CD14-positive monocyte (primary cell): ENCODE measurements around the gene FLII. TPM values are rescaled to one million over a fixed set of nuclear protein-coding genes. Genes with fewer than 3 reads are reported as not detected.

Source experiments
- DNase-seq, 3 donors: peaks; one replicate each; pipeline ENCODE4 v3.0.0-alpha.2; 2011 to 2022
- H2AFZ ChIP-seq: 2 replicates; pipeline ENCODE4 v1.6.0; 2012; ENCODE audit warnings: mild to moderate bottlenecking, low read depth, low read length, inconsistent platforms; ENCODE audit not compliant: insufficient read depth, poor library complexity, severe bottlenecking
- H3K27ac ChIP-seq, 2 donors: 1 replicate in 1 of 2; 2 replicates in 1 of 2; pipeline ENCODE4 v1.5.1; 2012 to 2013; ENCODE audit warnings: low read length in 2 of 2, control low read depth in 1 of 2, inconsistent platforms in 1 of 2, low read depth in 1 of 2, mild to moderate bottlenecking in 1 of 2
- H3K27me3 ChIP-seq, 2 donors: one replicate each; pipeline versions ENCODE4 v1.6.0 to v1.6.1; 2011 to 2013; ENCODE audit warnings: low read length in 2 of 2; ENCODE audit not compliant: control insufficient read depth in 2 of 2, insufficient read depth in 2 of 2
- H3K36me3 ChIP-seq, 2 donors: replicated peaks in 1 of 2; 1 replicate in 1 of 2; 2 replicates in 1 of 2; pipeline versions ENCODE4 v1.5.1 to v1.6.1; 2012 to 2013; ENCODE audit warnings: low read length in 2 of 2, control low read depth in 1 of 2, inconsistent platforms in 1 of 2, mild to moderate bottlenecking in 1 of 2; ENCODE audit not compliant: insufficient read depth in 2 of 2, control insufficient read depth in 1 of 2
- H3K4me1 ChIP-seq, 2 donors: 1 replicate in 1 of 2; 2 replicates in 1 of 2; pipeline versions ENCODE4 v1.5.1 to v1.6.1; 2012 to 2013; ENCODE audit warnings: low read length in 2 of 2, control low read depth in 1 of 2, inconsistent platforms in 1 of 2, mild to moderate bottlenecking in 1 of 2, moderate library complexity in 1 of 2; ENCODE audit not compliant: insufficient read depth in 2 of 2, control insufficient read depth in 1 of 2
- H3K4me2 ChIP-seq: replicated peaks from 2 replicates; pipeline ENCODE3; 2012; ENCODE audit warnings: low read length, moderate library complexity, mild to moderate bottlenecking; ENCODE audit not compliant: poor library complexity, severe bottlenecking; ENCODE audit errors: extremely low read depth
- H3K4me3 ChIP-seq, 3 experiments: fragments of 200-600 bp in 1 of 3; sonication (generic) in 1 of 3; replicated peaks in 1 of 3; 1 replicate in 2 of 3; 2 replicates in 1 of 3; pipeline ENCODE4 v1.5.1; 2011 to 2013; ENCODE audit warnings: low read length in 3 of 3, mild to moderate bottlenecking in 3 of 3, control low read depth in 2 of 3, low read depth in 2 of 3, inconsistent platforms in 1 of 3, moderate library complexity in 1 of 3
- H3K79me2 ChIP-seq: 2 replicates; pipeline ENCODE4 v1.6.0; 2012; ENCODE audit warnings: mild to moderate bottlenecking, control low read depth, inconsistent platforms, low read length, moderate library complexity; ENCODE audit not compliant: insufficient read depth
- H3K9ac ChIP-seq: 2 replicates; pipeline ENCODE4 v1.6.0; 2017; ENCODE audit warnings: low read length, mild to moderate bottlenecking; ENCODE audit not compliant: insufficient read depth, poor library complexity, severe bottlenecking
- H3K9me3 ChIP-seq, 2 donors: replicated peaks in 1 of 2; 1 replicate in 1 of 2; 2 replicates in 1 of 2; pipeline versions ENCODE4 v1.5.1 to v1.6.1; 2012 to 2013; ENCODE audit warnings: low read length in 2 of 2, control low read depth in 1 of 2; ENCODE audit not compliant: control insufficient read depth in 1 of 2, insufficient read depth in 1 of 2
- H4K20me1 ChIP-seq: 2 replicates; pipeline ENCODE4 v1.6.0; 2012; ENCODE audit warnings: mild to moderate bottlenecking, low read length, control low read depth, moderate library complexity; ENCODE audit not compliant: insufficient read depth
- H3K27ac Mint-ChIP-seq, 7 donors: one replicate each; pipeline ENCODE4 v1.8.0; 2020; ENCODE audit warnings: mild to moderate bottlenecking in 7 of 7, mixed read lengths in 7 of 7, moderate library complexity in 6 of 7, inconsistent platforms in 2 of 7
- H3K27me3 Mint-ChIP-seq, 3 donors: one replicate each; pipeline ENCODE4 v1.8.0; 2021 to 2022; ENCODE audit warnings: low read depth in 3 of 3, mild to moderate bottlenecking in 3 of 3, mixed read lengths in 3 of 3, moderate library complexity in 3 of 3, inconsistent platforms in 1 of 3
- H3K36me3 Mint-ChIP-seq, 2 donors: one replicate each; pipeline ENCODE4 v1.8.0; 2020; ENCODE audit warnings: mixed read lengths in 2 of 2, inconsistent platforms in 1 of 2, mild to moderate bottlenecking in 1 of 2
- H3K4me1 Mint-ChIP-seq: one replicate; pipeline ENCODE4 v1.8.0; 2020; ENCODE audit warnings: mild to moderate bottlenecking, mixed read lengths
- H3K4me3 Mint-ChIP-seq, 2 donors: one replicate each; pipeline ENCODE4 v1.8.0; 2020; ENCODE audit warnings: mild to moderate bottlenecking in 2 of 2, mixed read lengths in 2 of 2, moderate library complexity in 1 of 2
- H3K9me3 Mint-ChIP-seq, 7 donors: one replicate each; pipeline ENCODE4 v1.8.0; 2020 to 2022; ENCODE audit warnings: mixed read lengths in 7 of 7, mild to moderate bottlenecking in 6 of 7, moderate library complexity in 6 of 7, inconsistent platforms in 2 of 7
- WGBS: methylation state at CpG from one replicate; pipeline ENCODE4 v1.1.5; 2013; ENCODE audit warnings: missing lambda C conversion rate; ENCODE audit not compliant: insufficient coverage; 5-methylcytosine and 5-hydroxymethylcytosine counted together
- intact Hi-C, 2 donors: fragments of 100-400 bp; cut with micrococcal nuclease; formaldehyde crosslinking; loops; one replicate each; pipeline versions ENCODE4 v1.15.0 to v1.15.1; 2023
- polyA plus RNA-seq, 3 donors: library from polyadenylated mRNA; depleted of rRNA in 1 of 3; unstranded in 2 of 3; stranded (reverse) in 1 of 3; fragments of 300-500 nt in 2 of 3; fragments of >200 nt in 1 of 3; fragmentation: Illumina TruSeq in 2 of 3; gene quantifications; 1 replicate in 2 of 3; 2 replicates in 1 of 3; pipeline ENCODE4 v1.2.3, GENCODE V29; 2012 to 2021
- TF ChIP-seq, protein P1 (sequence below): fragments of 200-600 bp; IDR thresholded peaks from one replicate; pipeline ENCODE4 v1.8.0; 2022; ENCODE audit warnings: antibody characterized with exemption, mild to moderate bottlenecking

Gene FLII
- polyA plus RNA-seq, 3 donors = 145 to 724 (median 227) TPM

- Mint-ChIP-seq H3K4me3 (no peak overlapping the region), H3K27ac (peak overlapping the region in 3 of 7 donors; percentile 40 to 54 (median 43))
- WGBS = 94% methylated on average over 21 of the region's 21 CpGs
These were observed 13.3 kb downstream of the FLII start for GRCh38 chr17:18245038-18245776.

DNA sequence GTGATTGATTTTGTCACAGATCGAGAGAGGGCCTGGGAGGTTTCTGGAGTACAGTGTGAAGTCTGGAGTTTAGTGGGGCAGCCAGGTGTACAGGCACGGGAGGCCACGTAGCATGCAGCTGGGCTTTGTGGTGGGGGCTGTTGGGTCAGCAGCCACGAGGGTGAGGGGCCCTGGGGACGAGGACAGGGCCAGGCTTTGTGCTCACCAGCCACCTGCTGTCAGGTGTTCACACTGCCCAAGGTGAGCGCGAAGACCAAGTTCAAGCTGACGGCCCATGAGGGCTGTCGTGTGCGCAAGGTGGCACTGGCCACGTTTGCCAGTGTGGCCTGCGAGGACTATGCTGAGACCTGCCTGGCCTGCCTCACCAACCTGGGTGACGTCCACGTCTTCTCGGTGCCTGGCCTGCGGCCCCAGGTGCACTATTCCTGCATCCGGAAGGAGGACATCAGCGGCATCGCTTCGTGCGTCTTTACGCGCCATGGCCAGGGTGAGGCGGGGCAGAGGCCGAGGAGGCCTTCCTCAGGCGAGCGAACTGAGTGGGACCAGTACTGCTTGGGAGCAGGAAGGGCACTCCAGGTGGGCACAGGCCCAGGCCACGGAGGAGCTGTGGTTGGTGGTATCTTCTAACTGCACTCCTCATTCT lies 17.2 kb downstream of the FLII start:
- no peak overlapping the region for H3K4me3 Mint-ChIP-seq
- H3K27ac Mint-ChIP-seq = no peak overlapping the region
- no peaks in the 10 kb centered on the region for H3K79me2 ChIP-seq
- H3K9me3 Mint-ChIP-seq = no peaks in the 10 kb centered on the region
- intact Hi-C loops = no loop called here
- no peak for DNase-seq
- peaks cover 0 to 2% (median 2%) of the 10 kb centered on the region in 3 donors for H3K27me3 Mint-ChIP-seq
- no peak overlapping the region for H3K27ac ChIP-seq
- H3K36me3 ChIP-seq = peaks cover 48 to 66% of the 10 kb centered on the region in 2 donors
- 94% methylated on average over 19 of the region's 28 CpGs for WGBS
- no peak overlapping the region for H3K9ac ChIP-seq
- peaks cover 37 to 61% of the 10 kb centered on the region in 2 donors for H3K36me3 Mint-ChIP-seq
- TF ChIP-seq, protein P1, sequence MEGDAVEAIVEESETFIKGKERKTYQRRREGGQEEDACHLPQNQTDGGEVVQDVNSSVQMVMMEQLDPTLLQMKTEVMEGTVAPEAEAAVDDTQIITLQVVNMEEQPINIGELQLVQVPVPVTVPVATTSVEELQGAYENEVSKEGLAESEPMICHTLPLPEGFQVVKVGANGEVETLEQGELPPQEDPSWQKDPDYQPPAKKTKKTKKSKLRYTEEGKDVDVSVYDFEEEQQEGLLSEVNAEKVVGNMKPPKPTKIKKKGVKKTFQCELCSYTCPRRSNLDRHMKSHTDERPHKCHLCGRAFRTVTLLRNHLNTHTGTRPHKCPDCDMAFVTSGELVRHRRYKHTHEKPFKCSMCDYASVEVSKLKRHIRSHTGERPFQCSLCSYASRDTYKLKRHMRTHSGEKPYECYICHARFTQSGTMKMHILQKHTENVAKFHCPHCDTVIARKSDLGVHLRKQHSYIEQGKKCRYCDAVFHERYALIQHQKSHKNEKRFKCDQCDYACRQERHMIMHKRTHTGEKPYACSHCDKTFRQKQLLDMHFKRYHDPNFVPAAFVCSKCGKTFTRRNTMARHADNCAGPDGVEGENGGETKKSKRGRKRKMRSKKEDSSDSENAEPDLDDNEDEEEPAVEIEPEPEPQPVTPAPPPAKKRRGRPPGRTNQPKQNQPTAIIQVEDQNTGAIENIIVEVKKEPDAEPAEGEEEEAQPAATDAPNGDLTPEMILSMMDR = no peak
- H3K9me3 ChIP-seq = no peaks in the 10 kb centered on the region
- no peak overlapping the region for H2AFZ ChIP-seq
- no peaks in the 10 kb centered on the region for H3K27me3 ChIP-seq
- H3K4me3 ChIP-seq = no peak overlapping the region
- no peak overlapping the region for H3K4me2 ChIP-seq
- peaks cover 26% of the 10 kb centered on the region for H4K20me1 ChIP-seq
- H3K4me1 Mint-ChIP-seq = no peaks in the 10 kb centered on the region
- no peaks in the 10 kb centered on the region for H3K4me1 ChIP-seq

More at GRCh38 chr17:18245038-18245776, 13.3 kb downstream of the FLII start:
- H3K9me3 Mint-ChIP-seq = no peaks in the 10 kb centered on the region
- peaks cover 57% of the 10 kb centered on the region for H4K20me1 ChIP-seq
- H3K9me3 ChIP-seq = no peaks in the 10 kb centered on the region
- no peak overlapping the region for H3K4me3 ChIP-seq
- no peak overlapping the region for H3K27ac ChIP-seq
- no peak overlapping the region for H3K4me2 ChIP-seq
- H3K4me1 Mint-ChIP-seq = peaks cover 6% of the 10 kb centered on the region
- no peak overlapping the region for H3K9ac ChIP-seq
- H3K36me3 Mint-ChIP-seq = peaks cover 53 to 74% of the 10 kb centered on the region in 2 donors
- peaks cover 0 to 5% (median 2%) of the 10 kb centered on the region in 3 donors for H3K27me3 Mint-ChIP-seq
- peaks cover 68 to 80% of the 10 kb centered on the region in 2 donors for H3K36me3 ChIP-seq
- no peaks in the 10 kb centered on the region for H3K4me1 ChIP-seq
- H3K27me3 ChIP-seq = no peaks in the 10 kb centered on the region
- intact Hi-C loops = no loop called here
- TF ChIP-seq, protein P1 = no peak
- H3K79me2 ChIP-seq = no peaks in the 10 kb centered on the region
- DNase-seq = no peak
- no peak overlapping the region for H2AFZ ChIP-seq
